ENCODE measurements around the gene FLNB.
A peak's percentile ranks its signal among the peaks of the same experiment; 100 is the strongest.

The FLNB gene

DNA sequence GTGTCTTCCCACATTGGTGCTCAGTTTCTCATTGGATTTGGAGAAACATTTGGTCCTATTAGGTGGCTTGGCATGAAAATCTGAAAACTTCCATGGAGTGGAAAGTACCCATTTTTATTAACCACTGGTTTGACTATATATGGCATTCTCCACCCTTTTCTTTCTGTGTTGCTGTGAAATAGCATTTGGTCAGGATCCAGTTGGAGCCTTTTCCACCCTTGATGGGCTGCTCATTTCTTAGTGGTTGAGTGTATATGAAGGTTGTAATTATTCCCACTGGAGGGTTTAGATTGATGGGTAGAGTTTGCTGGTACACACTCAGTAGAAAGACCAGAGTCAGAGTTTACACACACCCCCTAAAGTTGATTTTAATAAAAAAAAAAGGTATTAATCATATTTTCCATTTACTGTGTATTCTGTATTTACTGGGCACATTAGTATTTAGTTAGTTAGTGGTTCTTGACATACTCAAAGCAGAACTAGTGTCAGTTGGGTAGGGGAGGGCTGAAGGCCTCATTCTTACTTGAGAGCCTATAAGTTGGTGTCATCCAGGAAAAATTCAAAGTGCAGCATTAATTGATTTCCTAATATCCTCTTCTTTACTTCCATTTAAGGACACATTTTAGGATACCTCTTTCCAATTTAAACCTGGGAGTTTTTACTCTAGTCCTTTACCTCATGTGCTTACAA, 69.5 kb downstream of the FLNB start:
- DNase-seq (ENCODE audit: low read depth), result no peak

DNA sequence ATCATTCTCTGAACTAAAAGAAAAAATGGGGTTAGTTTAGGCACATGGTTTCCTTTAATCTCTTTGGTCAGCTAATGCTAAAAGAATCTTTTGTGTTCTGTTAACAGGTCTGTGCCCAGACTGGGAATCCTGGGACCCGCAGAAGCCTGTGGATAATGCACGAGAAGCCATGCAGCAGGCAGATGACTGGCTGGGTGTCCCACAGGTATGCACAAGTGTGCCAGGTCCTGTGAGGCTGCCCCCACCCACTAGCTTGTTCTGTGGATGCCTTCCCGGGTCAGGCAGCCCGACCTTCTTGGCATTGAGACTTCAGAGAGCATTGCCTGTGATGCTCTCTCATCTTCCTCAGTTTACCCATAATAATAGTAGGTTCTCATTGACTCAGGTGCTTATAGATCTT, 70.4 kb downstream of the FLNB start:
- no peak for DNase-seq (ENCODE audit: low read depth)

DNA sequence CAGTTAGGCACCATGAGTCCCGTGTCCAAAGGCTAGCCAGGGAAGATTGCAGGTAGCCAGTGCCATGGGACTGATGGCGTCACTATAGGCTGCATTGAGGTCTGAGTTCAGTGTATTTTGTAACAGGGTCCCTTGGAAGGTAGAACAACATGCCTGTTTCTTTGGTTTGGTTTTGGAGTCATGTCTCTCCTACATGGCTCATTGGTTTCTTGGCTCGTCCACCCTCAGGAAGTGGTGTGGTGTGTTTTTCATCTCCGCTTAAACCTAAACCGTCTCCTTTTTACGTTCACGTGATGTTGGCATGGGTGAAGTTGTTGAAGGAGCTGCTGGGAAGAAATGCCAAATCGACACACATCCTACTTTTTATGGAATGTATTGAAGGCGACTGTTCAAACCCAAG, 71.6 kb downstream of the FLNB start:
- no peak for DNase-seq (ENCODE audit: low read depth)

DNA sequence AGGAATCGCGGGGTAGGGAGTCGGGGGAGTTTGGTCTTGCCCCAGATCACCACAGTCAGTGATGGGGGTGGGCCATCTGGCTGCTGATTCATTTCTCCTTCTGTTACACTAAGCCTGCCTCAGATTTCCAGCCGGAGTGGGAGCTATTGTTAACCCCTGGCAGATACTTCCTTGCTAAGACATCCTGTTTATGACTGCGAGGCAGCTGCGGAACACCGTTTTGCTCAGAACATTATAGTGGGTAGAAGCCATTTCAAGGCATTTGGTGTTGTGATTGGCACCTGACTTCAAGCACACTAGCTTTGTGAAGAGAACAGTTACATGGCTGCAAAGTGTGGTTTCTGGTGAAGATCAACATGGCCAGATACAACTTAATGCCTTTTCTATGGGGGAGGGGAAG, 73.8 kb downstream of the FLNB start:
- DNase-seq (ENCODE audit: low read depth), result no peak

DNA sequence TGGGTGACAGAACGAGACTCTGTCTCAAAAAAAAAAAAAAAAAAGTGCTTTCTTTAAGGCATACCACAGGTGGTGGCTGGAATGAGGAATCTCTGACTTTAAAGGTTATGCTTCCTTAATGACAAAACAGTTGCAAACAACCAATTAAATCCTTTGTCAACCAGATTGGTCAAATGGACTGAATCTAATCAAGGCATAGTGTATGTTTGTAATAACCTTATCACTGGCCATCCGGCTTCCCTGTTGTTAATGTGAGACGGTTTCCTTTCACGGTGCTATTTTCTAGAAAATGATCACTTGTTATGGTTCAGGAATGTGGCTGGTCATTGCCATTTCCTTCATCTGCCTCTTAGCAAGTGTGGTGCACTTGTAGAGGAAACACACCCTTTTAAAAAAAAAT, 75.9 kb downstream of the FLNB start:
- DNase-seq (ENCODE audit: low read depth), result no peak

DNA sequence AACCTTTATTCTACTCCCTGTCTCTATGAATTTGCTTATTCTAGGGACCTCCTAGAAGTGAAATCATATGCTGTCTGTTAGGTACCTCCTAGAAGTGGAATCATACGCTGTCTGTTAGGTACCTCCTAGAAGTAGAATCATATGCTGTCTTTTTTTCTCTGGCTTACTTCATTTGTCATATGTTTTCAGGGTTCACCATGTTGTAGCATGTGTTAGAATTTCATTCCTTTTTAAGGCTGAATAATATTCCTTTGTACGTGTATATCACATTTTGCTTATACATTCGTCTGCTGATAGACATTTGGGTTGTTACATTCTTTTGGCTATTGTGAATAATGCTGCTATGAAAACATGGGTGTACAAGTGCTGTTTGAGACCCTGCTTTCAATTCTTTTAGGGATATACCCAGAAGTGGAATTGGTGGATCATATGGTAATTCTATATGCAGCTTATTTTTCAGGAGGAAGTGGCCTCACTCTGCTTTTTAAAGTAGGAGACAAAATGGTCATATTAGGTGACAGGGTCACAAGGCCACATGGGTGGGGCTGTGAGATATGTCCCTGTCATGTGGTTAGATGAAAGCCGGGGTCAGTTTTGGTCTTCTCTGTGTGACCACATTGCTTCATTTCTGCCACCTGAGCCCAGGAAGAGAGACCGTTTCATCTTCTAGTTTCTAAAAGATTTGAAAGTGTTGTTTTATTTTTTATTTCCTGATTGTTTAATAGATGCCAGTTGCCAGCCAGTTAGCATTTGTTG, 76.7 kb downstream of the FLNB start:
- no peak for DNase-seq (ENCODE audit: low read depth)

DNA sequence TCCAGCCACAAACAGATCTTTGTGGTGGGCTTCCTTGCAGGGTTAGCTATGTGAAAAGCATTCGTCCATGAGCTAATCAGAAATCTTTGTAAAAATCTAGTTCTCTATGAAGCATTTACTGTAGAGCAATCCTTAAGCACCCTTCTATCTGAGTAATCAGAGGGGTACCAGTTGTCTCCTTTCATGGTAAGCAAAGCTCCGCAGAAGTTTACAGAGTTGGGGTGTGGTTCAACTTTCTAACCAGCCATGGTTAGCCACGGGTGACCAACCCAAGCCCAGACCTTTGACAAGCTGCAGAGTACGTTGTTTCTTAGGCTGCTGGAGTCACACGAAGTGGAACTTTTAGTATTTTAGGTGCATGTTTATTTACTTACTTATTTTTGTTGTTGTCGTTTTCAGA, 77.4 kb downstream of the FLNB start:
- no peak for DNase-seq (ENCODE audit: low read depth)

DNA sequence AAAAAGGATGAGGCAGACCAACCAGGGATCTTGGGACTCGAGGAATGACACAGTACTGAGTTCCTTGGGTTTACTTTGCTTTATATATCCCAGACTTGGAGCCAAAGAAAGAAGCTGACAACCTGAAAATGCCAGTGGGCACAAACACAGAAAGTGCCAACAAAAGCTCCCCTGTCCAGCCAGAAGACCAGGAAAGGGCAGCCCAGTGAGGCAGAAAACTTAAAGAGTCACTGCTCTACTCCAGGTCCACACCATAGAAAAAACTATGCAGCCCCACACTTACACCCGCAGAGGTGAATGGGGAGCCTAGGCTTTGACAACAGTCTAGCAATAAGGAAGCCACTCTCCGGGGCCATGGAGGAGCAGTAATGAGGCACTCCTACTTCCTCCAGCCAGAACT, 80.3 kb downstream of the FLNB start:
- DNase-seq (ENCODE audit: low read depth), result no peak

DNA sequence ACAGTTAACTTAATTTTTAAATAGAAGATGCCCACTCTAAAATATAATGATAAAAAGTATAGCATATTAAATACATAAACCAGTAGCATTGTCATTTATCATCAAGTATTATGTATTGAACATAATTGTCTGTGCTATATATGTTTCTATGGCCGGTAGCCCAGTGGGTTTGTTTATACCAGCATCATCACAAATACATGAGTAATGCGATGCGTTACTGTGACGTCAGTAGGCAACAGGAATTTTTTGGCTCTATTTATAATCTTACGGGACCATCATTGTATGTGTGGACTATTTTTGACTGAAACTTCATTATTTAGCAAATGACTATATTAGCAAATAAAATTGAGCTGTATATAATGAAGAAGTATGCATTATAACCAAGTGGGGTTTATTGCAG, 82.1 kb downstream of the FLNB start:
- DNase-seq (ENCODE audit: low read depth), result no peak

DNA sequence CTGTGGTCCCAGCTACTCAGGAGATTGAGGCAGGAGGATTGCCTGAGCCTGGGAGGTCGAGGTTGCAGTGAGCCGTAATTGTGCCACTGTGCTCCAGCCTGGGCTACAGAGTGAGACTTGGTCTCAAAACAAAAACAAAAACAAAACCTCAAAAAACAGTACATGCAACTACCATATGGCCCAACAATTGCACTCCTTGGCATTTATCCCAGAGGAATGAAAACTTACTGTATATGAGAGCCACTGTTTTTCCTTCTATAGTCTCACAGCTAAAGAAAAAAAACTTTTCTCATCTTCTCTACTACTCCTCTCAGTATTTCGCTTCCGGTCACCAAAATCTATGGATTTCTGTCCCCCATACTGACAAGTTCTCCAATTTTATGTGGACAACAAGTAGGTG, 84.3 kb downstream of the FLNB start:
- no peak for DNase-seq (ENCODE audit: low read depth)

DNA sequence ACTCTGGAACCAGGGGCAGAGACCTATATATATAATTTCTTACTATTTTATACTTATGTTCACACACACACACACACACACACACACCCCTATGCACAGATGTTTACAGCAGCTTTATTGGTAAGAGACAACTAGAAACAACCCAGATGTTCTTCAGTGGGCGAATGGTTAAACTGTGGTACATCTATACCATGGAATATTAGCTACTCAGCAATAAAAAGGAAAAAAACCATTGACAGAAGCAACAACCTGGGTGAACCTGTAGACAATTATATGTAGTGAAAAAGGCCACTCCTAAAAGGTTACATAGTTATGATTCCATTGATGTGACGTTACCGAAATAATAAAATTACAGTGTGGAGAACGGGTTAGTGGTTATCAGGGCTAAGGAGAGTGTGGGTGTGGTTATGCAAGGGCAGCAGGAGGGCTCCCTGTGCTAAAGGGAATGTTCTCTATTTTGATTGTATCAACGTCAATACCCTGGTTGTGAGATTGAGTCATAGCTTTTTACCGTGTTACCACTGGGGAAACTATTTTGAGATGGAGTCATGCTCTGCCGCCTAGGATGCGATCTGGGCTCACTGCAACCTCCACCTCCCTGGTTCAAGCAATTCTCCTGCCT, 85.5 kb downstream of the FLNB start:
- DNase-seq (ENCODE audit: low read depth), result peak; percentile 31

DNA sequence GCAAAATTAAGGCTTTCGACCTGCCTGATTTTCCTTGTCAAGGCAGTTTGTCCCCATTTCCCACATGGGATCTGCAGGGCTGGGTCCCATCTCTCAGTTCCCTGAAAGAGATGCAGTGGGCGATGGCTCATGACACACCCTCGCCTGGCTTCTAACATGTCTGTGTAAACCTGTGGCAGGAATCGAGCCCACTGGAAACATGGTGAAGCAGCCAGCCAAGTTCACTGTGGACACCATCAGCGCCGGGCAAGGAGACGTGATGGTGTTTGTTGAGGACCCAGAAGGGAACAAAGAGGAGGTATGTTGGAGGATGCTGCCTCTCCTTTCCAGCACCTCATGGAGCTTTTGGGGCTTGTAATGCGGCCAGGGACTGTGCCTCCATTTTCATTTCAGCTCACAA, 86.4 kb downstream of the FLNB start:
- DNase-seq (ENCODE audit: low read depth), result no peak

DNA sequence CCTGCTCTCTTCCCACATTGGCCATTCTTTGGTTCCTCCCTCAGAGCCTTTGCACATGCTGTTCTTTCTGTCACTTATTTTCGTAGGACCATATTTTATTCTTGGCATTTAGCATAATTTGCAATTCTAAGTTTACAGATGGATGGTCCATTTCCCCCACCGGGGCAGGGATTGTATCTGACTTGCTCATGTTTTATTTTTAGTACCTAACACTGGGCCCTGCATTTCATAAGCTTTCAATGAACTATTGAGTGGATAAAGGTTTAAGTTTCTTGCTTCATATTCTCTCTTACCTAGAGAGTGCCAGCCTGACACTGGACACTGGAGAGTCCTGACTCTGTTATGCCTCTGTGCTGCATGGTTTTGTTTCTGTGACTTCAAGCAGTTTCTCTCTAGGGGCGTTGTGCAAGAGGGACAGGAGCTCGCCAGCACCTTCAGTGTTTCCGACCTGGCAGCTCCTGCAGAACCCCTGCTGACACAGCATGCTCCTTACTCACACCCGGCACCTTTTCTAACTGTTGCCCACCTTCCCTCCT, 87.4 kb downstream of the FLNB start:
- DNase-seq (ENCODE audit: low read depth), result no peak

DNA sequence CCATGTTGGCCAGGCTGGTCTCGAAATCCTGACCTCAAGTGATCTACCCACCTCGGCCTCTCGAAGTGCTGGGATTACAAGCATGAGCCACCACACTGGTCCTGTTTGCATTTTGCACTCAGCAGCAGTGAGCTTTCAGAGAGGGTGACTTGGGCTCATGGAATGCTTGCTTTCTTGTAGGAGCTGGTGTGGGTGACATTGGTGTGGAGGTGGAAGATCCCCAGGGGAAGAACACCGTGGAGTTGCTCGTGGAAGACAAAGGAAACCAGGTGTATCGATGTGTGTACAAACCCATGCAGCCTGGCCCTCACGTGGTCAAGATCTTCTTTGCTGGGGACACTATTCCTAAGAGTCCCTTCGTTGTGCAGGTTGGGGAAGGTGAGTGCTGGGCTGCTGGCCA, 90.3 kb downstream of the FLNB start:
- no peak for DNase-seq (ENCODE audit: low read depth)

DNA sequence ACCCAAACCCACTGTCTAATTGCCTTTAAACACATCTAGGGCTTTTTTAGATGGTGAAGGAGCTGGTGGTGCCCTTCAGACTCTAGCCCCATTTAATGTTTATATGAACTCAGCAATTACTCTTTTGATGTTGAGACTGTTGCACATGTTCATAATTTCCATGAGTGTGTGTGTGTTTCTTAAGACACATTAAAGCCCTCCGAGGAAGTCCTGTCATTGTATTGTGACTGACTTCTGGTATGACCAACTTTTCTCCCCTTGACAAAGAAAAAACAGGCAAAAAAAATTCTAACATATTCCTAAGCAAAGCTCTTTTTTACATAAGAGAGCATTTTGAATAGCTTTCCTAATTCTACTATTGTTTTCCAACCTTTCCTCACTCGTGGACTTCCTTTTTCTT, 91.6 kb downstream of the FLNB start:
- DNase-seq (ENCODE audit: low read depth), result no peak

DNA sequence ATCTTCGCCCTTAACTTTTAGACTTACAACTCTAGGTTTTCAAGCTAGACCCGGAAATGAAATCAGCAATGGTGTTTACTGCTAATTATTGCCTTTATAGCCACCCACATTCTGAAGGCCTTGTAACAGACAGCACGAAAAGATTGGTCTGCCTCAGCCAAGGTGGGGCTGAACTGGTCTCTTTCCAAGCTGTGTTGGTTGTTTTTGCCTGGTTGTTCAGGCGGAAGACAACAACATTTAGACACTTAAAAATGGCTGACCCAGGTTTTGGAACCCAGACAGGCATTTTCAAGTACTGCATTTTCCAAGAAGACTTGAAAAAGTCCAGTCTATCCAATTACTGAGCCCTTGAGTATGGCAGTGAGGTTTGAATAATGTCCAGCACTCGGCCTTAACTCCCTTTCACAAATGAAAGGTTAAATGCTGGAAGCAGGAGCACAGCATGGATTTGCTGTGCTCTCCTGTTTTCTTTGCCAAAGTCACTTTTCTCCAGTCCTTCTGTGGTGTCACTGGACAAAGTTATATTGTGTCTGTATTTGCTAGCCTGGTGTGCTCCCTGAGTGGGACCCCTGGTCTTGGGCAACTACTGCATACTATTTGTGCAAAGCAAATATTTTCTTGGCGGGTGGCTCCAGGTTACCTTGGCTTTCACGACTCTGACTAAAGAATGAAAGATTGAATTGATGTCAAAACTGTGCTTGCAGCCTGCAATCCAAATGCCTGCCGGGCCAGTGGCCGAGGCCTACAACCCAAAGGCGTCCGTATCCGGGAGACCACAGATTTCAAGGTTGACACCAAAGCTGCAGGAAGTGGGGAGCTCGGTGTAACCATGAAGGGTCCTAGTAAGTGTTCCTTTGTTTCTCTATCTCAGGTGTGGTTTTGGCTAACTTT, 93.5 kb downstream of the FLNB start:
- DNase-seq (ENCODE audit: low read depth), result no peak

DNA sequence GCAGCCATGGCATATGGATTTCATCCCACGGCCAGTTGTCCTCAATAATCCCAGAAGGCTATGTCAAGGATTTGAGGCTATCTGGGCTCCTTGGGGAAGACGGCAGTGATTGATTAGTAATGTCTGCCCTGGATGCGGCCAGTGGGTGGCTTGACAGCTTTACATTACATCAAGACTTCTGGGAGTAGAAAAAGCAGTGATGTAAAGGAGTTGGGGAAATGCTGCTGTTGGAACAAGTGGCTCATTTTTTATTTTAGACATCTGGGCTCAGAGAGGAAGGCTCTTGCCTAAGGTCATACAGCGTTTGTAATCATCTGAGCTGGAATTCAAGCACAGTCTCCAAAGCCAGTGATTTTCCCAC, 94.1 kb downstream of the FLNB start:
- no peak for DNase-seq (ENCODE audit: low read depth)

DNA sequence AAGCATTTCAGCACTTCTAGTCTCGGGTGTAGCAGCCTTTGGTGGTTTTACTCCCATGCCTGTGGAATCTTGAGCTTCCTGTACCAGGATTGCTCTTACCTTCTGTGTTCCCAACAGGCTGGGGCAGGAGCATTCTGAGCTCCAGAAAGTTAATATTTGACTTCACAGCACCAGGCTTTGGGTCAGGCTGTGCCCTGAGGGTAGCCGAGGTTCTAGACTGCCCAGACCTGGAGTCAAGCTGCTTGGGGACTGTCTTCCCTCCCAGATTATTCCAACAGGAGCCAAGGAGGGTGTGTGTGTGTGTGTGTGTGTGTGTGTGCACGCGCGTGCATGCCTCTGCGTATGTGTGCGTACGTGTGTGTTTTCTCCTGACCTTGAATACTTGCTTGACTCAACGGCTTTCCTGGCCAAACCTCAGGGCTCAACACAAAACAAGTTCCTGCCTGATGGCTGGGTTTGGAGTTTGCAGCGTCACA, 94.8 kb downstream of the FLNB start:
- no peak for DNase-seq (ENCODE audit: low read depth)

DNA sequence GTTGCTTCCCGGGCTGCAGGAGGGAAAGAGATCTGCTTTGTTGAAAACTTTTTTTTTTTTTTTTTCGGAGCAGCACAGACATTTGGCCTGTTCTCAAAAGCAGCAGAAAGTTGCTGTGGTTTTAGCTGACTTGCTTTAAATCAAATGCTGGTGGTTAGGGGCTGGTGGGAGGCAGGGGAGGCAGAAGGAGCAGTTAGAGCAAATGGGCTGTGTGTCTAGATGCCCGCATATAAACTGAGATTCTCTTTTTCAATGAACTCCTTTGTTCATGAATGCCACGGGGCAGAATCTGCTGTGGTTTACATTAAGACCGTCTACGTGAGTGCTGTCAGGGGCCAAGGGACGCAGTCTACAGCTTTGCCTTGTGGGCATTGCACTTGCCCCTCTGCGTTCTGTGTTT, 95.9 kb downstream of the FLNB start:
- DNase-seq (ENCODE audit: low read depth), result no peak

DNA sequence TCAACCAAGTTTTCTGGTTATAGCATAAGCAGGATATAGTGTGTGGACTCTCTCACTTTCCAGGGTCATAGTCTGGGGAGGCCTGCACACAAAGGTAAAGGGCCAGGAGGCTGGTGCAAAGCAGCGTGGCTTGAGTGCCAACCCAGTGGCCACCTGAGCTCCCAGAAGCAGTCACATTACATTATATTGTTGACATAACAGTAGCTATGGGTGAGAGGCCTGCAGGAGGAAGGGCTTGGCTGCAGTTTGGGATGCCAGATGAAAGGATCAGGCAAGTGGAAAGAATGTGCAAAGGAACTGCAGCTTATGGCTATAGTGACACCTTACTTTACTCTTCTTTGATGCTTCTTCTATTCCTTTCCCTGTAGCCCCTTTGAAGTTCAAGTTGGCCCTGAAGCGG, 96.5 kb downstream of the FLNB start:
- DNase-seq (ENCODE audit: low read depth), result no peak

DNA sequence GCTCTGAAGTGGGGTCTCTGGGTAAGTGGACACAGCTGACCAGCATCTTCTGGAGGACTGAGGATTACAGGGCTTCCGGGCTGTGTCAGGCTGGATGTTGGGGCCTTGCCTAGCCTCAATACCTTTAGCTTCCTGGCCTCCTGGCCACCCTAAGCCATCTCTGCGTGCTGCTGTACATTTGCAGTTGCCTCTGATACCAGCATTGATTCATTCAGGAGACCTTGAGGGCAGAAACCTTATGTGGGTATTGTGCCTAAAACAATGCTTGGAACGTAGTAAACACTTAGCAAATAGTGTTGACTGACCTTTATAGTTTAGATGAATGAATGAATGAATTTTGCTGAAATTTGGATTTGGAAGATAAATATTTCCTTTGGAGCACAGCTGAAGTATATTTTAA, 97.0 kb downstream of the FLNB start:
- DNase-seq (ENCODE audit: low read depth), result no peak

DNA sequence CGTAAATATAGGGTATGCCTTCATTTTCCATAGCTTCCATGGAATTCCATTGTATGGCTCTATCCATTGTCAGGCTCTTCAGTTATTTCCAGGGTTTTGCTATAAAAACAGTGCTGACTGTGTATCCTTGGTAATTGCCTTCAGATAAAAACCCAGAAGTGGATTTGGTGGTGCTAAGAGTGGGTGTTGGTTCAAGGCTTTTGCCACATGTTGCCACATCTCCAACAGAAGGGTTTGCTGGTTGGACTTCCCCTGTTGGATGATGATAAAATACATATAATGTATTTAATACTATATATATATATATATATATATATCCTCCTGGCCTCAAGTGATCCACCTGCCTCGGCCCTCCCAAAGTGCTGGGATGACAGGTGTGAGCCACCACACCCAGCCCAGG, 97.8 kb downstream of the FLNB start:
- DNase-seq (ENCODE audit: low read depth), result no peak

All from fibroblast of the conjunctiva (primary cell).